HCT116 (cell line): ENCODE measurements around the gene XRN2. TPM values are rescaled to one million over a fixed set of nuclear protein-coding genes. Genes with fewer than 3 reads are reported as not detected.

Experiments used
- ATAC-seq: fragments of 200-7000 bp; cut with Tn5 transposase; 2 replicates; pipeline ENCODE4 v1.9.1; 2020; ENCODE audit warnings: mild to moderate bottlenecking, moderate library complexity
- BruUV-seq: library from RNA; stranded (reverse); fragments of 400-500 nt; replicated peaks from 2 replicates; lab custom pipeline; 2021; lab: Mats Ljungman, UMichigan
- CTCF ChIA-PET: fragments of 300-600 bp; sonication (Branson Sonifier 250); formaldehyde crosslinking; loops from one replicate; lab custom pipeline; 2021; ENCODE audit warnings: antibody characterized with exemption; lab: Charles Lee
- POLR2A ChIA-PET: fragments of 300-600, 350-600 bp; sonication (Branson Sonifier 250); formaldehyde crosslinking; loops from one replicate; lab custom pipeline; 2021; ENCODE audit warnings: antibody characterized with exemption; lab: Charles Lee
- RAD21 ChIA-PET, 2 experiments: fragments of 300-600 bp; sonication (Branson Sonifier 250); formaldehyde crosslinking; loops; one replicate each; lab custom pipeline; 2023; ENCODE audit warnings: low total read pairs in 2 of 2; ENCODE audit not compliant: uncharacterized antibody in 2 of 2, unreplicated experiment in 2 of 2, low non-redundant PET in 1 of 2; lab: Charles Lee
- DNase-seq: peaks from one replicate; pipeline ENCODE4 v3.0.0-alpha.2; 2010; ENCODE audit warnings: low read depth, low spot score
- H2AFZ ChIP-seq: fragments of 200-600 bp; shearing (Covaris generic), sonication (generic); 2 replicates; pipeline ENCODE4 v1.6.1; 2017; ENCODE audit warnings: low read depth, mixed run types, mixed read lengths, antibody characterized with exemption, low read length; ENCODE audit not compliant: poor library complexity, severe bottlenecking
- H3K27ac ChIP-seq: 2 replicates; pipeline ENCODE4 v1.5.1; 2012; ENCODE audit warnings: low read depth, low read length
- H3K27me3 ChIP-seq: fragments of 200-600 bp; sonication (generic); 2 replicates; pipeline ENCODE4 v1.6.1; 2016; ENCODE audit warnings: mixed run types, low read length, mixed read lengths; ENCODE audit not compliant: insufficient read depth
- H3K36me3 ChIP-seq, 2 experiments: fragments of 200-500 bp in 1 of 2; fragments of 200-600 bp in 1 of 2; sonication (Bioruptor generic) in 1 of 2; sonication (generic) in 1 of 2; 2 replicates each; pipeline versions ENCODE4 v1.5.1 to v1.6.1; 2014 to 2016; ENCODE audit warnings: low read length in 2 of 2, inconsistent platforms in 1 of 2, mixed read lengths in 1 of 2, mixed run types in 1 of 2; ENCODE audit not compliant: insufficient read depth in 2 of 2, control insufficient read depth in 1 of 2
- H3K4me1 ChIP-seq, 2 experiments: fragments of 200-600 bp in 1 of 2; sonication (generic) in 1 of 2; 2 replicates each; pipeline versions ENCODE4 v1.5.1 to v1.6.1; 2012 to 2017; ENCODE audit warnings: low read length in 2 of 2, inconsistent platforms in 1 of 2, mild to moderate bottlenecking in 1 of 2, mixed read lengths in 1 of 2, mixed run types in 1 of 2, moderate library complexity in 1 of 2; ENCODE audit not compliant: insufficient read depth in 2 of 2, control insufficient read depth in 1 of 2
- H3K4me2 ChIP-seq: fragments of 200-600 bp; sonication (generic); 2 replicates; pipeline ENCODE4 v1.6.1; 2017; ENCODE audit warnings: mixed run types, low read length, mixed read lengths
- H3K4me3 ChIP-seq, 2 experiments: fragments of 200-600 bp in 1 of 2; sonication (generic) in 1 of 2; replicated peaks in 1 of 2; 2 replicates each; pipeline ENCODE4 v1.5.1; 2011 to 2016; ENCODE audit warnings: low read length in 2 of 2, control low read depth in 1 of 2, low read depth in 1 of 2, mild to moderate bottlenecking in 1 of 2, mixed read lengths in 1 of 2, mixed run types in 1 of 2
- H3K79me2 ChIP-seq: fragments of 200-600 bp; sonication (generic); 2 replicates; pipeline ENCODE4 v1.6.1; 2017; ENCODE audit warnings: mild to moderate bottlenecking, mixed run types, low read length, moderate library complexity, mixed read lengths; ENCODE audit not compliant: insufficient read depth
- H3K9ac ChIP-seq: fragments of 200-600 bp; sonication (generic); 2 replicates; pipeline ENCODE4 v1.6.1; 2016; ENCODE audit warnings: low read length, mixed read lengths
- H3K9me2 ChIP-seq: fragments of 200-600 bp; sonication (generic), shearing (Covaris generic); 2 replicates; pipeline ENCODE4 v1.6.1; 2017; ENCODE audit warnings: mixed run types, mild to moderate bottlenecking, moderate library complexity; ENCODE audit not compliant: insufficient read depth
- H3K9me3 ChIP-seq, 2 experiments: fragments of 200-500 bp in 1 of 2; fragments of 200-600 bp in 1 of 2; sonication (Bioruptor generic) in 1 of 2; sonication (generic) in 1 of 2; 2 replicates each; pipeline ENCODE4 v1.6.1; 2014 to 2017; ENCODE audit warnings: low read length in 2 of 2, mixed read lengths in 2 of 2, inconsistent platforms in 1 of 2, low read depth in 1 of 2, mild to moderate bottlenecking in 1 of 2, mixed run types in 1 of 2, moderate library complexity in 1 of 2; ENCODE audit not compliant: control insufficient read depth in 1 of 2, insufficient read depth in 1 of 2
- H4K20me1 ChIP-seq: fragments of 200-600 bp; sonication (generic), shearing (Covaris generic); 2 replicates; pipeline ENCODE4 v1.6.1; 2017; ENCODE audit warnings: mixed run types, mild to moderate bottlenecking, moderate library complexity; ENCODE audit not compliant: insufficient read depth
- CBX3 ChIP-seq: IDR thresholded peaks from 2 replicates; pipeline ENCODE4 v1.6.1; 2012; ENCODE audit warnings: low read depth
- EZH2 ChIP-seq: fragments of 200-600 bp; sonication (generic); IDR thresholded peaks from 2 replicates; pipeline ENCODE4 v1.6.1; 2017; ENCODE audit warnings: antibody characterized with exemption, mixed run types
- JUND ChIP-seq: IDR thresholded peaks from 2 replicates; pipeline ENCODE4 v1.6.1; 2012
- POLR2AphosphoS5 ChIP-seq: IDR thresholded peaks from 2 replicates; pipeline ENCODE4 v1.6.1; 2011; ENCODE audit warnings: mild to moderate bottlenecking, low read depth, low read length, moderate library complexity
- SIN3A ChIP-seq: IDR thresholded peaks from 2 replicates; pipeline ENCODE4 v1.6.1; 2012; ENCODE audit warnings: low read depth
- SP1 ChIP-seq: IDR thresholded peaks from 2 replicates; pipeline ENCODE4 v1.6.1; 2012; ENCODE audit warnings: low read depth
- TCF7L2 ChIP-seq: IDR thresholded peaks from 2 replicates; pipeline ENCODE4 v1.7.0; 2011; ENCODE audit warnings: borderline replicate concordance, inconsistent platforms; ENCODE audit not compliant: insufficient read depth, insufficient read length; ENCODE audit errors: extremely low read depth
- YY1 ChIP-seq: IDR thresholded peaks from 2 replicates; pipeline ENCODE4 v1.6.1; 2011; ENCODE audit warnings: low read length, low read depth, moderate library complexity, mild to moderate bottlenecking; ENCODE audit not compliant: insufficient replicate concordance; ENCODE audit errors: extremely low read depth
- ZFX ChIP-seq: fragments of 450-650 bp; IDR thresholded peaks from 2 replicates; pipeline ENCODE4 v1.6.1; 2017
- intact Hi-C: fragments of 100-400 bp; cut with micrococcal nuclease; formaldehyde crosslinking; loops from 2 replicates; pipeline ENCODE4 v1.10.0; 2022
- total RNA-seq: library from RNA; stranded (reverse); gene quantifications from one replicate; pipeline ENCODE4 v1.2.1, GENCODE V29; 2021; ENCODE audit not compliant: unreplicated experiment

Gene XRN2
- total RNA-seq, 1 experiment from 2014 or later: 101 TPM

DNA sequence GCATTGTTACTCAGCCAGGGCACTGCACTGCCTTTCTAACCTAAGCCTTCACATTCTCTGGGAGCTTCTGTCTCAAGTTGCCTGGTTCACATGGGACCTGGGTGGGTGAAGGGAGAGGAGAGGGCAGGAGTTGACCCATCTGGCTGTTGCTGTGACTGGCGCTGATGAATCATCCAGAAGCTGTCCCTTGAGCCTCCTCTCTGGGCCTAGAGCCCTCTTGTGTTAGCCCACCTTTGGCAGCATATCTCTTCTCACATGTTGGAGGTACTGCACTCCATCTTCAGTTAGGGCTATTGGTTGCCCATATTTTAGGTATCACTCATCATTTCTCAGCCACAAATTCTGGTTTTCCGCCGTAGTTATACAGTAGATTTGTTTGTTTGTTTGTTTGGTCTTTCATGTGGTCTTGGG, 19.8 kb downstream of the XRN2 start:
- intact Hi-C loops: no loop called here
- Histone ChIP-seq H3K36me3 (no peaks in the 10 kb centered on the region), H3K9me2 (no peaks in the 10 kb centered on the region), H3K4me1 (peaks cover 8 to 29% of the 10 kb centered on the region in 2 experiments; a peak in 3 of 4 replicates), H2AFZ (no peak overlapping the region), H3K9me3 (0 out of 4 replicates have a peak, but pooled peaks cover 0 to 3% of the 10 kb centered on the region in 2 experiments), H3K4me2 (peak overlapping the region; percentile 42), H3K4me3 (no peak overlapping the region), H3K79me2 (peaks cover 99% of the 10 kb centered on the region), H4K20me1 (peaks cover 49% of the 10 kb centered on the region; the same call in 1 of the 2 replicates), H3K27me3 (no peaks in the 10 kb centered on the region), H3K27ac (no peak overlapping the region), H3K9ac (no peak overlapping the region)
- RAD21 ChIA-PET: no interaction called here
- POLR2A ChIA-PET: no interaction called here
- ATAC-seq (peak; percentile 54), DNase-seq (no peak)
- no TSS peak for BruUV-seq
- no peak for TF ChIP-seq TCF7L2
- TF ChIP-seq POLR2AphosphoS5: no peak
- TF ChIP-seq CBX3: no peak
- TF ChIP-seq SP1: no peak
- TF ChIP-seq SIN3A: no peak
- no peak for TF ChIP-seq EZH2
- no peak for TF ChIP-seq JUND
- CTCF ChIA-PET: no interaction called here

DNA sequence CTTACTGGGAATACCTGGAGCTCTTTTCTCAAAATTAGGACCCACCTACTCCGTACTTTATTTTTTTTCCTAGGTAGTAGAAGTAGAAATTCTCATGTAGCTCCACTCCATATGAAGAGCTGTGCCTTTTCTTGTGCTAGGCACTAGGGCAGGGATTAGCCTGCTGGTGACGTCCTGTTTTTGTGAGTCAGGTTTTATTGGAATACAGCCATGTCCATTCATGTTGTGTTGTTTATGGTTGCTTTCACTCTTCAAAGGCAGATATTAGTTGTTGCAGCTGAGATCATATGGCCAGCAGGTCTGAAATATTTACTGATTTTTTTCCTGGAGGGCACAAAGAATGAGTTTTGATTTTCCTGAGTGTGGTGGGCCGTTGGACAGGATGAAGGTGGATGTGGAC, 20.5 kb downstream of the XRN2 start:
- DNase-seq (peak; percentile 27), ATAC-seq (peak; percentile 63)
- peaks cover 8 to 29% of the 10 kb centered on the region in 2 experiments; a peak in 3 of 4 replicates for H3K4me1 ChIP-seq
- no peaks in the 10 kb centered on the region for H3K27me3 ChIP-seq
- ChIA-PET RAD21 (no interaction called here), POLR2A (interaction anchor here (1.3 kb wide), 1 partner anchor 21 kb away, joined by 5 read pairs; the partner anchor contains the start of gene XRN2), CTCF (no interaction called here)
- H4K20me1 ChIP-seq: peaks cover 42% of the 10 kb centered on the region; the same call in 1 of the 2 replicates
- no peaks in the 10 kb centered on the region for H3K9me2 ChIP-seq
- TF ChIP-seq YY1: no peak
- no peak for TF ChIP-seq ZFX
- no peak for TF ChIP-seq SIN3A
- no peak for TF ChIP-seq CBX3
- H3K79me2 ChIP-seq: peaks cover 99% of the 10 kb centered on the region
- no peak overlapping the region for H2AFZ ChIP-seq
- intact Hi-C loops: no loop called here
- H3K27ac ChIP-seq: no peak overlapping the region
- no peak overlapping the region for H3K4me3 ChIP-seq
- H3K4me2 ChIP-seq: peak overlapping the region; percentile 42; the same call in 1 of the 2 replicates
- H3K9ac ChIP-seq: no peak overlapping the region
- H3K9me3 ChIP-seq: 0 out of 4 replicates have a peak, but pooled peaks cover 0 to 3% of the 10 kb centered on the region in 2 experiments
- H3K36me3 ChIP-seq: no peaks in the 10 kb centered on the region
- no TSS peak for BruUV-seq
